Epithelial cell of esophagus (primary cell): ENCODE measurements around the gene GGCT.

Source experiments
- DNase-seq: peaks from one replicate; pipeline ENCODE4 v3.0.0; 2010; ENCODE audit warnings: low read depth
- H3K4me3 ChIP-seq: 2 replicates; pipeline ENCODE4 v1.5.1; 2011; ENCODE audit warnings: mild to moderate bottlenecking, low read length, control low read depth
- TF ChIP-seq, protein P1 (sequence below): IDR thresholded peaks from 2 replicates; pipeline ENCODE4 v1.5.1; 2011; ENCODE audit warnings: low read depth, mild to moderate bottlenecking, low read length, control low read depth, inconsistent platforms; ENCODE audit not compliant: insufficient read depth; ENCODE audit errors: missing control alignments

Gene GGCT

DNA sequence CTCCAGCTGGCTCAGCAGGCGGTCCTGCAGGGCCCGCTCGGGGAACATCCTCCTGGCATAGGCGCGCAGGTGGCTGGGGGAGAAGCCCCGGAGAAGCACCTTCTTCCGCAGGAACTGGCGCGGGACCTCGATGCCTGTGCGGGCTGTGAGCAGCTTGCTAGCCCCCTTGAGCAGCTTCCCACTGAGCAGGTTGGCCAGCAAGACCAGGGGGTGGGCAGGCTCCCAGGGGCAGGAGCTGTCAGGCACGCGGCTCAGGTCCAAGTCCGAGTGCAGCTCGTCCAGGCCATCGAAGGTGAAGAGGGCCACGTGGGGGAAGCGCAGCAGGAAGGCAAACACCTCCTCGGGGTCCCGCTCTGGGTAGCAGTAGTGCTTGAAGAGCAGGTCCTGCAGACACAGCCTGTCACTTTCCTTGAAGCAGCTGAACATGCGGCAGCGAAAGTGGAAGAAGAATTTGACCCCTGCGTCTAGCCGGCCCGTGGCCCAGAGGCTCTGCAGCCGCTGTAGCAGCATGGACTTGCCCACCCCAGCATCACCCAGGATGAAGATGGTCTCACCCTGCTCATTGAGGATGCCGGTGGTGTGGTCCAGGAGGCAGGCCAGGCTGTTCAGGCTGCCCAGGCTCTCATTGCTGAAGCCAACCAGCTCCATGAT, 52.2 kb downstream of the GGCT start:
- no peak for DNase-seq
- TF ChIP-seq, protein P1, sequence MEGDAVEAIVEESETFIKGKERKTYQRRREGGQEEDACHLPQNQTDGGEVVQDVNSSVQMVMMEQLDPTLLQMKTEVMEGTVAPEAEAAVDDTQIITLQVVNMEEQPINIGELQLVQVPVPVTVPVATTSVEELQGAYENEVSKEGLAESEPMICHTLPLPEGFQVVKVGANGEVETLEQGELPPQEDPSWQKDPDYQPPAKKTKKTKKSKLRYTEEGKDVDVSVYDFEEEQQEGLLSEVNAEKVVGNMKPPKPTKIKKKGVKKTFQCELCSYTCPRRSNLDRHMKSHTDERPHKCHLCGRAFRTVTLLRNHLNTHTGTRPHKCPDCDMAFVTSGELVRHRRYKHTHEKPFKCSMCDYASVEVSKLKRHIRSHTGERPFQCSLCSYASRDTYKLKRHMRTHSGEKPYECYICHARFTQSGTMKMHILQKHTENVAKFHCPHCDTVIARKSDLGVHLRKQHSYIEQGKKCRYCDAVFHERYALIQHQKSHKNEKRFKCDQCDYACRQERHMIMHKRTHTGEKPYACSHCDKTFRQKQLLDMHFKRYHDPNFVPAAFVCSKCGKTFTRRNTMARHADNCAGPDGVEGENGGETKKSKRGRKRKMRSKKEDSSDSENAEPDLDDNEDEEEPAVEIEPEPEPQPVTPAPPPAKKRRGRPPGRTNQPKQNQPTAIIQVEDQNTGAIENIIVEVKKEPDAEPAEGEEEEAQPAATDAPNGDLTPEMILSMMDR = no peak
- no peak overlapping the region for H3K4me3 ChIP-seq

DNA sequence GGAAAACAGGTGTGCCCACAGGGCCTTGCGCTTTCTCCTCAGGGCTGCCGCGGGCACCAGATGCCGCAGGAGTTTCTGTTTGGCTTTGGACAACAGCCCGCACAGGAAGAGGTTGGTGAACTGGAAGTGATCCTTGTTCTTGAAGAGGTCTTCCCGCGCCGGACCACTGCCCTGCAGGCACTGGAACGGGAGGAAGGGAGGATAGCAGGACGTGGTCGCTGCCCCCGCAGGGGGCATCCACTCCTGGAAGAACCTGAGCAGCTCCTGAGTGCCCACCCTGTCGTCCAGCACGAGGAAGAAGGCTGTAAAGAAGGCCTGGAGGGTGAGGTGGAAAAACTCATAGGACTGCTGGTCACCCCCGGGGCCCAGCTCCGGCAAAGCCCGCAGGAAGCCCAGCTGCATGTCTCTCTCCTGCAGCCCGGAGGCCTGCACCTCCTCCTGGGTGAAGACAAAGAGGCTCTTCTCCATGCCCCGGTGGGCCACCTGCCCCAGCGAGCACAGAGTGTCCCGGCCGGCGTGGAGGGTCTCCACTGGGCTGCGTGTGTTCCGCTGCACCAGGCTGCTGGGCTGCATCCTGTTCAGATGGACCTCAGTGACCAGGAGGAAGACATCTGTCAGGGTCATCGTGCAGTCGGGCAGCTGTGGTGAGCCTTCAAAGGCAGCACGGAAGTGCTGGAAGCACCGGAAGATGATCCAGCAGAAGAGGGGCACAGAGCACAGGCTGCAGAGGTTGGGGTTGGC, 52.9 kb downstream of the GGCT start:
- TF ChIP-seq, protein P1 = no peak
- no peak overlapping the region for H3K4me3 ChIP-seq
- no peak for DNase-seq

DNA sequence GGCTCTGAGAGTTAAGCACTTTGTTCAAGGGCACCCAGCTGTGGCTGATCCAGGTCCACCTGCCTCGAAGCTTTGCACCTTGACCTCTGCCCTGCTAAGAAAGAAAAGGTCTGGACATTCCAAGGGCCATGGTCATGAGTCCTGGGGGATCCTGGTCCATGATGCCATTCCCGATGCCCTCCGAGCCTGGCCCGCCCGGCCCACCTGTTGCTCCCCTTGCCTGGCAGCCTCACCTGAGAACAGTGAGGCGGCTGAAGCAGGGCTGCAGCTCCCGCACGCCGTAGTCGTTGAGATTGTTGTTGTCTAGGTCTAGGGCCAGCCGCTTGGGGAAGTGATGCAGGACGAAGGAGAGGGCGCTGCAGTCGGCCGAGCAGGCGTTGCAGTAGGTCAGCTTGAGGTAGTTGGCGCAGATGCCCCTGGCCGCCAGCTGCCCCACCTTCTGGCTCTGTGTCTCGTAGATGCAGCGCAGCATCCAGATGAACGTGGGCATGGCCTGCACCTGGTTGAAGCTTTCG, 53.6 kb downstream of the GGCT start:
- DNase-seq = no peak
- H3K4me3 ChIP-seq = no peak overlapping the region
- TF ChIP-seq, protein P1 = no peak

DNA sequence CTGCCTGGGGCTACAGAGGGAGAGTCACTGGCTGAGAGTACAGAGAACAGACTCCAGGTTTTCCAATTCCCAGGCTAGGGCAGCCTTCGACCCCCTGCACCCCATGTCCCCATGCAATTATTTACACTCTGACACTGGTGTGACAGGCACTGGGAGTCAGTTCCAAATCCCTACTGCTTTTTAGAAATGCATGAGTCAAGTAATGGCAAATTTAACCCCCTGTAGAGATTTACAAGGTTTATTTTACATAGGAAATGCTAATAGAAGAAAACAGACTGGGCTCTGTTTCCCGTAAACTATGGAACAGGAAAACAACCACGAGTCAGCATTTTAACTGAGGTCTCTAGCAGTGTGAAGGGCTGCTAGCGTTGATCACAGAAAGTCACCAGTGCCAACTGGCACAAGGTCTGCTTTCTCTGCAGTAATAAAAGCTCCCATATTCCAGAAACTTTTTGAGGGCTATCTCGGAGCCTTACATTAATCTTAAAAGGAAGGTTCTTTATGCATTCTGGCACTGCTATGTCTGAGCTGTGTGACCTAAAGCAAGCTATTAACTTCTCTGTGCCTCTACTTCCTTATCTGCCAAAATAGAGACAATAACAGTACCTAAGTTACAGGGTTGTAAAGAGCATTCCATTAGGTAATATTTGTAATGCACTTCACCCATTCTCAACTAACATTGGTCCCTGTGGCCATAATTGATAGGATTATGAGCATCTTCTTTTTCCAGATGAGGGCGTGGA, 54.2 kb downstream of the GGCT start:
- TF ChIP-seq, protein P1 = no peak
- no peak for DNase-seq
- no peak overlapping the region for H3K4me3 ChIP-seq

DNA sequence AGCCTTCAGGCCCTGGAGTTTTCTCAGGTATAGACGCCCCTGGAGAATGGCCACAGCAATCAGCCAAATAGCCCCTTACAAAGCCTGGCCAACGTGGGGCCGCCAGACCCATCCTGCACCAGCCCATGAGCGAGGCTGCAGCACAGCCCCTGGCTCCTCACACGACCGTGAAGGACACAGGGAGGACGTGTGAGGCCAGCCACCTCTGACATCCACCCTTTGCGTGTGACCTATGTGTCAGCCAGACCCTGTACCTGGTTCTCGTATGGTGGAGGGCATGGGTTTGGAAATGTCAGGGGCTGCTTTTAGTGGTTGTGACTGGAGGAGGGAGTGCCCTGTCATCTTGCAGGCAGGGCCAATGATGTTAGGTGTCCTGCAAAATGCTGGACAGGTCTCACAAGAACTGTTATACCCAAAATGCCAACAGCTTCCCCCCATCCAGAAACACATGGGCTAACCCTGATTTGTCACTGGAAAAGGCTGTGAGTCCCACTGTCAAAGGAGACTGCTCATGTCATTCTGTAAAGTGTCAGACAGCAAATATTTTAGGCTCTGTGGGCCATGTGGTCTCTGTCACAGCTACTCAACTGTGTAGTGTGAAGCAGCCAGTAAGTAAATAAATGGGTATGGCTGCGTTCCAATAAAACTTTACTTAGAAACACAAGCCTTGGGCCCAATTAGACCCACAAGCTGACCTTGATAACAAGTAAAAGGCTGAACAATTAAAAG, 56.0 kb downstream of the GGCT start:
- TF ChIP-seq, protein P1 = no peak
- DNase-seq = no peak
- no peak overlapping the region for H3K4me3 ChIP-seq

DNA sequence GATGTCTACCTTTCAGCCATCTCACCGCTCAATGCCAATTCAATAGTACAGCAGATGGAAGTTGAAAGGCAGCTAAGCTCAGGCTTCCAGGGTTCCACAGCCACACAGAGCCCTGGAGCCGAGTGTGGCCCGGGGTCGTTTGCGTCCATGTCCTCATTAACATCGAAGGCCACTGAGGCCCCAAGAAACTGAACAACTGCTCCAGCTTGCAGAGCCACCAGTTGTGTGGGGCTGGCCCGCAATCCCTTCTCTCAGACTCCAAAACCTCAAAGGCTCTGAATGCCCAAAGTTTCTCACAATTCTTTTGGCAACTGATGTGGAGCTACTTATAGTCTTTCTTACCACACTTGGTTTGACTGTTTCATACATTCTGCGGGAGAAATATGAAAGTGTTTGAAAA, 57.2 kb downstream of the GGCT start:
- H3K4me3 ChIP-seq = no peak overlapping the region
- DNase-seq = no peak
- TF ChIP-seq, protein P1 = no peak
